ENCODE results near the gene SLC35G6.

DNA sequence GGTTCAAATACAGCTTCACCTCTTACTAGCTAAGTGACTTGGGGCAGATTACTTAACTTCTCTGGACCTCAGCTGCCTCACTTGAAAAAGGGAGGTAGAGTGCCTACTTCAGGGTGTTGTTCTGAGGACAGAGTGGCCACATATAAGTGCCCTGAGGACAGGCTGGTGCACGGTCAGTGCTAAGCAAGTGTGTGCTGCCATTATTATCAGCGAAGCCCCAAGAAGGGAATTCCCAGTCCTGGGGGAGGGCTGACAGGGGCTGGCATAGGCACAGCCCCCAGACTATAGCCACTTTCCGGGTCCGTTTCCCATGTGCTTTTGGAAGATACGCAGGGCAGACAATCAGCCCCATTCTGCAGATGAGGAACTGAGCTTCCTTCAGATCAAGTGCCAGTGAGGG lies 4.3 kb upstream of the SLC35G6 start:
- TF ChIP-seq, protein P1, sequence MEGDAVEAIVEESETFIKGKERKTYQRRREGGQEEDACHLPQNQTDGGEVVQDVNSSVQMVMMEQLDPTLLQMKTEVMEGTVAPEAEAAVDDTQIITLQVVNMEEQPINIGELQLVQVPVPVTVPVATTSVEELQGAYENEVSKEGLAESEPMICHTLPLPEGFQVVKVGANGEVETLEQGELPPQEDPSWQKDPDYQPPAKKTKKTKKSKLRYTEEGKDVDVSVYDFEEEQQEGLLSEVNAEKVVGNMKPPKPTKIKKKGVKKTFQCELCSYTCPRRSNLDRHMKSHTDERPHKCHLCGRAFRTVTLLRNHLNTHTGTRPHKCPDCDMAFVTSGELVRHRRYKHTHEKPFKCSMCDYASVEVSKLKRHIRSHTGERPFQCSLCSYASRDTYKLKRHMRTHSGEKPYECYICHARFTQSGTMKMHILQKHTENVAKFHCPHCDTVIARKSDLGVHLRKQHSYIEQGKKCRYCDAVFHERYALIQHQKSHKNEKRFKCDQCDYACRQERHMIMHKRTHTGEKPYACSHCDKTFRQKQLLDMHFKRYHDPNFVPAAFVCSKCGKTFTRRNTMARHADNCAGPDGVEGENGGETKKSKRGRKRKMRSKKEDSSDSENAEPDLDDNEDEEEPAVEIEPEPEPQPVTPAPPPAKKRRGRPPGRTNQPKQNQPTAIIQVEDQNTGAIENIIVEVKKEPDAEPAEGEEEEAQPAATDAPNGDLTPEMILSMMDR (IDR thresholded peaks at IDR 0.05; ENCODE audit: low read depth, low read length, poor library complexity, severe bottlenecking), result no peak
- no peak for TF ChIP-seq EZH2phosphoT487 (IDR thresholded peaks at IDR 0.05; ENCODE audit: borderline replicate concordance, low read length)
